Caco-2 (cell line): ENCODE measurements around the gene SLC25A3. TPM values are rescaled to one million over a fixed set of nuclear protein-coding genes. Genes with fewer than 3 reads are reported as not detected.

ENCODE experiments used
- Bru-seq: library from RNA; stranded (reverse); fragments of 400-500 nt; gene quantifications from one replicate; lab custom pipeline; 2021; lab: Mats Ljungman, UMichigan
- BruChase-seq, 2 experiments: library from RNA; stranded (reverse); fragments of 400-500 nt; gene quantifications; one replicate each; lab custom pipeline; 2021; lab: Mats Ljungman, UMichigan
- BruUV-seq: library from RNA; stranded (reverse); fragments of 400-500 nt; replicated peaks from 2 replicates; lab custom pipeline; 2021; lab: Mats Ljungman, UMichigan
- CTCF ChIA-PET: fragments of 300-600 bp; sonication (Branson Sonifier 250); formaldehyde crosslinking; loops from one replicate; lab custom pipeline; 2022; ENCODE audit warnings: antibody characterized with exemption; lab: Charles Lee
- POLR2A ChIA-PET: fragments of 300-600 bp; sonication (Branson Sonifier 250); formaldehyde crosslinking; loops from one replicate; lab custom pipeline; 2022; ENCODE audit warnings: antibody characterized with exemption; lab: Charles Lee
- DNase-seq, 2 experiments: peaks; one replicate each; pipeline versions ENCODE4 v3.0.0 to v3.0.0-alpha.2; 2020 to 2022
- H3K27me3 ChIP-seq: replicated peaks from 2 replicates; pipeline ENCODE4 v1.6.0; 2011; ENCODE audit warnings: low read length; ENCODE audit not compliant: control insufficient read depth, insufficient read depth
- H3K36me3 ChIP-seq: 2 replicates; pipeline ENCODE4 v1.5.1; 2011; ENCODE audit warnings: low read length; ENCODE audit not compliant: control insufficient read depth, insufficient read depth
- H3K4me1 ChIP-seq: fragments of 250-450 bp; sonication (Bioruptor Pico); 2 replicates; pipeline ENCODE4 v1.5.1; 2020; ENCODE audit warnings: mild to moderate bottlenecking
- H3K4me3 ChIP-seq: 2 replicates; pipeline ENCODE4 v1.5.1; 2011; ENCODE audit warnings: low read depth, mild to moderate bottlenecking, control low read depth, low read length
- H3K9me3 ChIP-seq: fragments of 250-450 bp; sonication (Bioruptor Pico); 2 replicates; pipeline ENCODE4 v1.5.1; 2020; ENCODE audit warnings: mild to moderate bottlenecking, moderate library complexity
- H3K27ac Mint-ChIP-seq: one replicate; pipeline ENCODE4 v1.8.0; 2022; ENCODE audit warnings: mixed read lengths; ENCODE audit not compliant: unreplicated experiment
- H3K27me3 Mint-ChIP-seq: one replicate; pipeline ENCODE4 v1.8.0; 2022; ENCODE audit warnings: mixed read lengths; ENCODE audit not compliant: insufficient read depth, unreplicated experiment
- H3K36me3 Mint-ChIP-seq: one replicate; pipeline ENCODE4 v1.8.0; 2022; ENCODE audit warnings: mild to moderate bottlenecking, mixed read lengths; ENCODE audit not compliant: insufficient read depth, unreplicated experiment
- H3K4me1 Mint-ChIP-seq: one replicate; pipeline ENCODE4 v1.8.0; 2022; ENCODE audit warnings: low read depth, mixed read lengths; ENCODE audit not compliant: unreplicated experiment
- H3K4me3 Mint-ChIP-seq: one replicate; pipeline ENCODE4 v1.8.0; 2022; ENCODE audit warnings: mild to moderate bottlenecking, moderate library complexity, mixed read lengths; ENCODE audit not compliant: unreplicated experiment
- H3K9me3 Mint-ChIP-seq: one replicate; pipeline ENCODE4 v1.8.0; 2022; ENCODE audit warnings: mixed read lengths; ENCODE audit not compliant: unreplicated experiment
- intact Hi-C: fragments of 100-400 bp; cut with micrococcal nuclease; formaldehyde crosslinking; loops from one replicate; pipeline ENCODE4 v1.10.0; 2022; ENCODE audit not compliant: unreplicated experiment
- long read RNA-seq: library from polyadenylated mRNA; stranded (forward); transcript quantifications from one replicate; pipeline ENCODE4 v2.0.0, GENCODE V29; 2022
- total RNA-seq: library from RNA; stranded (reverse); gene quantifications from 2 replicates; pipeline ENCODE4 v1.2.3, GENCODE V29; 2022
- TF ChIP-seq, protein P1 (sequence below), 2 experiments: fragments of 200-600 bp in 1 of 2; IDR thresholded peaks; 1 replicate in 1 of 2; 2 replicates in 1 of 2; pipeline versions ENCODE4 v1.5.1 to v1.8.0; 2011 to 2022; ENCODE audit warnings: antibody characterized with exemption in 1 of 2, control low read depth in 1 of 2, inconsistent platforms in 1 of 2, low read depth in 1 of 2, low read length in 1 of 2, mild to moderate bottlenecking in 1 of 2, moderate library complexity in 1 of 2; ENCODE audit not compliant: insufficient read depth in 1 of 2, severe bottlenecking in 1 of 2, unreplicated experiment in 1 of 2

The SLC25A3 gene
- 888 and 920 TPM in 2 replicates for total RNA-seq
- percentile 98 among the genes with signal in this experiment for Bru-seq, nascent RNA
- percentile 98 among the genes with signal in this experiment for BruChase-seq, experiment 1, labeled RNA remaining after a 2-hour chase
- percentile 99 among the genes with signal in this experiment for BruChase-seq, experiment 2, labeled RNA remaining after a 6-hour chase
- long read RNA-seq, full-length matches to known transcripts, result 716 of 765 reads
- long read RNA-seq, partial matches to known transcripts, result 35 of 765 reads
- long read RNA-seq, other reads (novel, unspliced or antisense), result 14 of 765 reads

- peaks cover 56% of the 10 kb centered on the region for H3K36me3 Mint-ChIP-seq
- TF ChIP-seq, protein P1, sequence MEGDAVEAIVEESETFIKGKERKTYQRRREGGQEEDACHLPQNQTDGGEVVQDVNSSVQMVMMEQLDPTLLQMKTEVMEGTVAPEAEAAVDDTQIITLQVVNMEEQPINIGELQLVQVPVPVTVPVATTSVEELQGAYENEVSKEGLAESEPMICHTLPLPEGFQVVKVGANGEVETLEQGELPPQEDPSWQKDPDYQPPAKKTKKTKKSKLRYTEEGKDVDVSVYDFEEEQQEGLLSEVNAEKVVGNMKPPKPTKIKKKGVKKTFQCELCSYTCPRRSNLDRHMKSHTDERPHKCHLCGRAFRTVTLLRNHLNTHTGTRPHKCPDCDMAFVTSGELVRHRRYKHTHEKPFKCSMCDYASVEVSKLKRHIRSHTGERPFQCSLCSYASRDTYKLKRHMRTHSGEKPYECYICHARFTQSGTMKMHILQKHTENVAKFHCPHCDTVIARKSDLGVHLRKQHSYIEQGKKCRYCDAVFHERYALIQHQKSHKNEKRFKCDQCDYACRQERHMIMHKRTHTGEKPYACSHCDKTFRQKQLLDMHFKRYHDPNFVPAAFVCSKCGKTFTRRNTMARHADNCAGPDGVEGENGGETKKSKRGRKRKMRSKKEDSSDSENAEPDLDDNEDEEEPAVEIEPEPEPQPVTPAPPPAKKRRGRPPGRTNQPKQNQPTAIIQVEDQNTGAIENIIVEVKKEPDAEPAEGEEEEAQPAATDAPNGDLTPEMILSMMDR (IDR thresholded peaks at IDR 0.05; ENCODE audit: insufficient read depth in 1 of 2, low read depth in 1 of 2, low read length in 1 of 2, severe bottlenecking in 1 of 2, unreplicated experiment in 1 of 2), result peak in 1 of 2 experiments; percentile 13
- H3K36me3 ChIP-seq, result peaks cover 1% of the 10 kb centered on the region; the same call in 1 of the 2 replicates
- ChIA-PET POLR2A (interaction anchor here (0.5 to 3.7 kb wide), 26 partner anchors 9 to 1782 kb away, joined by 3 to 33 read pairs (median 4); partner anchors contain the start of gene TMPO), CTCF (interaction anchor here (0.5 to 3.9 kb wide), 8 partner anchors 18 to 1614 kb away, joined by 3 to 54 read pairs (median 6); no protein-coding TSS in a partner anchor)
- H3K27ac Mint-ChIP-seq, result peak within 1 kb of the TSS; percentile 98
- H3K9me3 ChIP-seq, result no peaks in the 10 kb centered on the region
- H3K4me3 ChIP-seq, result peak within 1 kb of the TSS; percentile 97
- H3K4me1 Mint-ChIP-seq, result peaks cover 7% of the 10 kb centered on the region
- no peaks in the 10 kb centered on the region for H3K9me3 Mint-ChIP-seq
- BruUV-seq, result no TSS peak
- DNase-seq, result peak; percentile 95 to 96
- H3K4me3 Mint-ChIP-seq, result peak within 1 kb of the TSS; percentile 98
- intact Hi-C loops, result loop anchor here (1.0 to 2.0 kb wide), 7 partner anchors 19 to 177 kb away; partner anchors contain the start of genes APAF1 and TMPO
- no peaks in the 10 kb centered on the region for H3K27me3 Mint-ChIP-seq
- H3K4me1 ChIP-seq, result peaks cover 17% of the 10 kb centered on the region
- no peaks in the 10 kb centered on the region for H3K27me3 ChIP-seq
Measured at GRCh38 chr12:98593351-98594049, at the start of gene SLC25A3. Gene SLC25A3, plus strand, starts transcription at chr12:98593686. Its CDS starts 293 bp downstream, at chr12:98593979.

DNA sequence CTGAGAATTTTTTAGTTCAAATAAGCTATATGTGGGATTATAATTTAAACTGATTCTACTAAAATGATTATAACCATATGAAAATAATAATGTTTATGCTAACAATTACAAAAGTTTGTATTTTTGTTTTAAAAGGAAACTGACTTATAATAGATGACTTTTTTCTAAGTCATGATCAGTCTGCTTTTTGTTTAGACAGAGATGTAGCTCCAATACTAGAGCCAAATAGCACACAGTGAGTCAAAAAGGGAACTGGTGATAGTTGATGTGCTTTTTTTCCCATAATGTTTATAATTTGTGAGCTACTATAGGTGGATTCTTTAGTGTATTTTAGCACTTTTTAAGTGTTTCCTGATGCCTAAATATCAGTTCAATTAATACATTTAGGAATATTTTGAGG, 49.8 kb upstream of the SLC25A3 start:
- Histone ChIP-seq H3K4me1 (no peaks in the 10 kb centered on the region), H3K27me3 (no peaks in the 10 kb centered on the region), H3K36me3 (no peaks in the 10 kb centered on the region; the same call in 1 of the 2 replicates), H3K9me3 (no peaks in the 10 kb centered on the region), H3K4me3 (no peak overlapping the region)
- peaks cover 87% of the 10 kb centered on the region for H3K36me3 Mint-ChIP-seq
- TF ChIP-seq, protein P1 (IDR thresholded peaks at IDR 0.05; ENCODE audit: insufficient read depth in 1 of 2, low read depth in 1 of 2, low read length in 1 of 2, severe bottlenecking in 1 of 2, unreplicated experiment in 1 of 2), result no peak
- no peaks in the 10 kb centered on the region for H3K9me3 Mint-ChIP-seq
- intact Hi-C loops, result no loop called here
- POLR2A ChIA-PET, result interaction anchor here (0.6 kb wide), 1 partner anchor 50 kb away, joined by 3 read pairs; the partner anchor contains the start of gene SLC25A3
- no peaks in the 10 kb centered on the region for H3K4me1 Mint-ChIP-seq
- H3K27me3 Mint-ChIP-seq, result no peaks in the 10 kb centered on the region
- CTCF ChIA-PET, result interaction anchor here (0.6 kb wide), 1 partner anchor 119 kb away, joined by 4 read pairs; no protein-coding TSS in a partner anchor
- BruUV-seq, result no TSS peak
- no peak overlapping the region for H3K27ac Mint-ChIP-seq
- no peak for DNase-seq
- no peak overlapping the region for H3K4me3 Mint-ChIP-seq

- H3K4me1 ChIP-seq, result no peaks in the 10 kb centered on the region
- no peaks in the 10 kb centered on the region for H3K9me3 ChIP-seq
- intact Hi-C loops, result no loop called here
- H3K36me3 ChIP-seq, result no peaks in the 10 kb centered on the region
- H3K27me3 ChIP-seq, result no peaks in the 10 kb centered on the region
- Mint-ChIP-seq H3K36me3 (peaks cover 86% of the 10 kb centered on the region), H3K27me3 (no peaks in the 10 kb centered on the region), H3K27ac (no peak overlapping the region), H3K4me1 (no peaks in the 10 kb centered on the region), H3K4me3 (no peak overlapping the region), H3K9me3 (no peaks in the 10 kb centered on the region)
- no TSS peak for BruUV-seq
- no peak for DNase-seq
- TF ChIP-seq, protein P1 (IDR thresholded peaks at IDR 0.05; ENCODE audit: insufficient read depth in 1 of 2, low read depth in 1 of 2, low read length in 1 of 2, severe bottlenecking in 1 of 2, unreplicated experiment in 1 of 2), result no peak
- CTCF ChIA-PET, result no interaction called here
- POLR2A ChIA-PET, result no interaction called here
- no peak overlapping the region for H3K4me3 ChIP-seq
Measured at GRCh38 chr12:98544751-98545150, 48.7 kb upstream of the SLC25A3 start.
